Nephron progenitor cell (in vitro differentiated cells): ENCODE measurements around the gene UTS2.

Experiments used
- DNase-seq: peaks from one replicate; pipeline ENCODE4 v3.0.0; 2021
- H3K27ac Mint-ChIP-seq: 2 replicates; pipeline ENCODE4 v1.8.0; 2021; ENCODE audit warnings: mild to moderate bottlenecking, moderate library complexity, mixed read lengths
- H3K27me3 Mint-ChIP-seq: 2 replicates; pipeline ENCODE4 v1.8.0; 2021; ENCODE audit warnings: mild to moderate bottlenecking, low read depth, mixed read lengths; ENCODE audit not compliant: poor library complexity
- H3K36me3 Mint-ChIP-seq: 2 replicates; pipeline ENCODE4 v1.8.0; 2021; ENCODE audit warnings: low read depth, mixed read lengths
- H3K4me1 Mint-ChIP-seq: 2 replicates; pipeline ENCODE4 v1.8.0; 2021; ENCODE audit warnings: mixed read lengths
- H3K4me3 Mint-ChIP-seq: 2 replicates; pipeline ENCODE4 v1.8.0; 2021; ENCODE audit warnings: mild to moderate bottlenecking, moderate library complexity, mixed read lengths
- H3K9me3 Mint-ChIP-seq: 2 replicates; pipeline ENCODE4 v1.8.0; 2021; ENCODE audit warnings: mild to moderate bottlenecking, moderate library complexity, mixed read lengths
- CTCF ChIP-seq: fragments of 200-600 bp; sonication (generic); IDR thresholded peaks from 2 replicates; pipeline ENCODE4 v1.5.0; 2021; ENCODE audit warnings: antibody characterized with exemption

Gene UTS2

DNA sequence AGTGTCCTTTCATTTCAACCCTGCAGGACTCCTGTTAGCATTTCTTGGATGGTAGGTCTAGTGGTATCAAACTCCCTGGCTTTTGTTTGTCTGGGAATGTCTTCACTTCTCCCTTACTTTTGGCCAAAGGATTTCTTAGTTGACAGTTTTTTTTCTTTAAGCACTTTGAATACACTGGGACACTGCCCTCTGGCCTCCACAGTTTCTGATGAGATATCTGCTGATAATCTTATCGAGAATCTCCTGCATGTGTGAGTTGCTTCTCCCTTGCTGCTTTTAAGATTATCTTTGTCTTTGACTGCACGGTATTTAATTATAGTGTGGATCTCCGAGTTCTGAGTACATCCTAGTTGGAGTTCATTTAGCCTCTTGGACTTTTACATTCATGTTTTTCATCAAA is 13.3 kb downstream of the UTS2 start:
- Mint-ChIP-seq H3K27ac (no peak overlapping the region), H3K4me3 (no peak overlapping the region), H3K36me3 (peaks cover 66% of the 10 kb centered on the region), H3K9me3 (peaks cover 42% of the 10 kb centered on the region), H3K4me1 (no peaks in the 10 kb centered on the region), H3K27me3 (no peaks in the 10 kb centered on the region)
- no peak for DNase-seq
- TF ChIP-seq CTCF, result no peak

GRCh38 chr1:7838714-7839113 is 14.2 kb downstream of the UTS2 start:
- H3K4me1 Mint-ChIP-seq, result no peaks in the 10 kb centered on the region
- no peak for TF ChIP-seq CTCF
- H3K27me3 Mint-ChIP-seq, result no peaks in the 10 kb centered on the region
- H3K36me3 Mint-ChIP-seq, result peaks cover 66% of the 10 kb centered on the region
- DNase-seq, result no peak
- no peak overlapping the region for H3K27ac Mint-ChIP-seq
- H3K9me3 Mint-ChIP-seq, result peaks cover 42% of the 10 kb centered on the region
- no peak overlapping the region for H3K4me3 Mint-ChIP-seq

DNA sequence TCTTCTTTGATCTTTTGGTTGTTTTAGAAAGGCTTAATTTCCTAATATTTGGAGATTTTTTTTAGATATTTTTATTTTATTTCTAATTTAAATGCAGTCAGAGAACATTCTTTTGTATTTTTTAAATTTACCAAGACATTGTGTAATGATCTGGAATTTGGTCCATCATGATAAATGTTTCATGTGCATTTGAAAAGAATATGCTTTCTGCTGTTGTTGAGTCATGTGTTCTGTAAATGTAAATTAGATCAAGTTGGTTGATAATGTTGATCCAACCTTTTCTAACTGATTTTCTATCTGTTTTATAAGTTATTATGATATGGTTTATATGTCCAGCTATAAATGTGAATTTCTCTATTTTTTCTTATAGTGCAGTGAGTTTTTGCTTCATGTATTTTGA is 19.8 kb downstream of the UTS2 start:
- DNase-seq, result no peak
- H3K27ac Mint-ChIP-seq, result no peak overlapping the region
- H3K36me3 Mint-ChIP-seq, result peaks cover 28% of the 10 kb centered on the region
- no peaks in the 10 kb centered on the region for H3K4me1 Mint-ChIP-seq
- H3K9me3 Mint-ChIP-seq, result peaks cover 8% of the 10 kb centered on the region
- TF ChIP-seq CTCF, result no peak
- no peak overlapping the region for H3K4me3 Mint-ChIP-seq
- H3K27me3 Mint-ChIP-seq, result no peaks in the 10 kb centered on the region

DNA sequence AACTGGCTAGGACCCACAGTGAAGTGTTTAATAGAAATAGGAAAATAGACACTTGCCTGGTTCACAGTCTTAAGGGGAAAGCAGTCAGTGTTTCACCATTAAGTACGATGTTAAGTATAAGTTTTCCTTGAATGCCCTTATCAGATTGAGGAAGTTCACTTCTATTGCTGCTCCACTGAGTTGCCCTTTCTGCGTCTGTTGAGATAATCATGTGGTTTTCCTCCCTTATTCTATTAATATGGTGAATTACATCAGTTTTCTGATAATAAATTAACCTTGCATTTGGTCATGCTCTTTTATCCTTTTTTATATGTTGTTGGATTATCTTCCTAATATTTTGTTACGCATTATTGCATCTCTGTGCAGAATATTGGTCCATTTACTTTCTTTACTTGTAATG is 21.4 kb downstream of the UTS2 start:
- no peaks in the 10 kb centered on the region for H3K27me3 Mint-ChIP-seq
- no peaks in the 10 kb centered on the region for H3K9me3 Mint-ChIP-seq
- DNase-seq, result no peak
- H3K36me3 Mint-ChIP-seq, result peaks cover 24% of the 10 kb centered on the region
- H3K4me1 Mint-ChIP-seq, result peaks cover 5% of the 10 kb centered on the region
- no peak overlapping the region for H3K27ac Mint-ChIP-seq
- no peak for TF ChIP-seq CTCF
- H3K4me3 Mint-ChIP-seq, result no peak overlapping the region

DNA sequence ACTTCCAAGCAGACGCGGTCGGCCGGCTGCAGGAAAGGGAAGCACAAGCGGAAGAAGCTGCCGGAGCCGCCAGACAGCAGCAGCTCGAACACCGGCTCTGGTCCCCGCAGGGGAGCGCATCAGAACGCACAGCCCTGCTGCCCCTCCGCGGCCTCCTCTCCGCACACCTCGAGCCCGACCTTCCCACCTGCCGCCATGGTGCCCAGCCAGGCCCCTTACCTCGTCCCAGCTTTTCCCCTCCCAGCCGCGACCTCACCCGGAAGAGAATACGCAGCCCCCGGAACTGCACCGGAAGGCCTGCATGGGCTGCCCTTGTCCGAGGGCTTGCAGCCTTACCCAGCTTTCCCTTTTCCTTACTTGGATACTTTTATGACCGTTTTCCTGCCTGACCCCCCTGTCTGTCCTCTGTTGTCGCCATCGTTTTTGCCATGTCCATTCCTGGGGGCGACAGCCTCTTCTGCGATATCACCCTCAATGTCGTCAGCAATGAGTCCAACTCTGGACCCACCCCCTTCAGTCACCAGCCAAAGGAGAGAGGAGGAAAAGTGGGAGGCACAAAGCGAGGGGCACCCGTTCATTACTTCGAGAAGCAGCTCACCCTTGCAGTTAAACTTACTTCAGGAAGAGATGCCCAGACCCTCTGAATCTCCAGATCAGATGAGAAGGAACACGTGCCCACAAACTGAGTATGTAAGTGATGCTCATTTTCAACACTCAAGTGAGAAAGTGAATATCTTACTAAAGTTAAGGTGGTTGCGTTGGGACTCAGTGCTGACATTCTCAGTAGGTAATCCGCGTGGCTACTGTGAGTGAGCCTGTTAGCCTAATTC is 25.5 kb downstream of the UTS2 start:
- H3K4me1 Mint-ChIP-seq, result peaks cover 5% of the 10 kb centered on the region
- peaks cover 14% of the 10 kb centered on the region for H3K36me3 Mint-ChIP-seq
- H3K27ac Mint-ChIP-seq, result no peak overlapping the region
- no peak overlapping the region for H3K4me3 Mint-ChIP-seq
- no peaks in the 10 kb centered on the region for H3K9me3 Mint-ChIP-seq
- TF ChIP-seq CTCF, result no peak
- no peak for DNase-seq
- H3K27me3 Mint-ChIP-seq, result no peaks in the 10 kb centered on the region

- Mint-ChIP-seq H3K27ac (peak overlapping the region; percentile 61), H3K4me1 (peaks cover 5% of the 10 kb centered on the region), H3K4me3 (no peak overlapping the region), H3K9me3 (no peaks in the 10 kb centered on the region), H3K36me3 (peaks cover 20% of the 10 kb centered on the region), H3K27me3 (no peaks in the 10 kb centered on the region)
- no peak for TF ChIP-seq CTCF
- no peak for DNase-seq
Measured at GRCh38 chr1:7826363-7826762, 26.5 kb downstream of the UTS2 start.
